ENCODE measurements around the gene HPS6. TPM values are rescaled to one million over a fixed set of nuclear protein-coding genes. Genes with fewer than 3 reads are reported as not detected.

HPS6 gene
- total RNA-seq, 1 experiment from 2014 or later, result 14.7 TPM

DNA sequence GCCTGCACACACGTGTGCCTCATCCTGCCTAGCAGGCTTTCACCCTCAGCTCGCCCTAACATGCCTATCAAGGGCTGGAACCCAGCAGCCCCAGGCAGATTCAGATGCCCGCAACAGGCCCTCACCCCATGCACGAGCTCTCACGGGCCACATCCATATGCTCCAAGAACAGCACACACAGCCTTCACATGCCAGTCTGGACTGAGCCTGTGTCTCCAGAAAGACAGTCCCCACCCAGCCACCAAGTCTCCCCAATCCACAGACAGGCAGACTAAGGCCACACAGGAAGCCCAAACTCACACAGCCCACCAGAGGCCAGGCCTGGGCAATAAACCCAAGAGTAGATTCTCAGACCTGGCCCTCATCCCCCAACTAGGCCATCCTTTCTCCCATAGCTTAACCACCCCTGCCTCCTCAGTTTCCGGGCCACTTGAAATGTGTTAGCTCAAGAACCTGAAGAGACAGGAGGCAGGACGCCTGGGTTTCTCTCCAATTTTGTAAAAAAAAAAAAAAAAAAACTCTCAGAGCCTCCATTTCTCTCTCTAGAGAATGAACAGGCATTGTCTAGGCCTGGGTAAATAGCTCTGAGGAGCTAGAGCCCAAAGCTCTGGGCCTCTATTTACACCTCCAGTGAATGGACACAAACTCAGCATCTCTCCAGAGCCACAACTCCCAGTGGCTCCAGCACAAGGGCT lies 48.3 kb downstream of the HPS6 start:
- Mint-ChIP-seq H3K27me3 (ENCODE audit: unreplicated experiment) (no peaks in the 10 kb centered on the region), H3K4me1 (ENCODE audit: low read depth, unreplicated experiment) (peaks cover 39% of the 10 kb centered on the region), H3K27ac (ENCODE audit: unreplicated experiment) (no peak overlapping the region), H3K36me3 (ENCODE audit: insufficient read depth, unreplicated experiment) (peaks cover 16% of the 10 kb centered on the region), H3K4me3 (ENCODE audit: low read depth, unreplicated experiment) (peak overlapping the region; percentile 85), H3K9me3 (ENCODE audit: low read depth, unreplicated experiment) (no peaks in the 10 kb centered on the region)
- CTCF ChIA-PET, result interaction anchor here (0.7 kb wide), 3 partner anchors 19 to 380 kb away, joined by 3 to 5 read pairs (median 4); partner anchors contain the start of gene PPRC1
- TF ChIP-seq, protein P1, sequence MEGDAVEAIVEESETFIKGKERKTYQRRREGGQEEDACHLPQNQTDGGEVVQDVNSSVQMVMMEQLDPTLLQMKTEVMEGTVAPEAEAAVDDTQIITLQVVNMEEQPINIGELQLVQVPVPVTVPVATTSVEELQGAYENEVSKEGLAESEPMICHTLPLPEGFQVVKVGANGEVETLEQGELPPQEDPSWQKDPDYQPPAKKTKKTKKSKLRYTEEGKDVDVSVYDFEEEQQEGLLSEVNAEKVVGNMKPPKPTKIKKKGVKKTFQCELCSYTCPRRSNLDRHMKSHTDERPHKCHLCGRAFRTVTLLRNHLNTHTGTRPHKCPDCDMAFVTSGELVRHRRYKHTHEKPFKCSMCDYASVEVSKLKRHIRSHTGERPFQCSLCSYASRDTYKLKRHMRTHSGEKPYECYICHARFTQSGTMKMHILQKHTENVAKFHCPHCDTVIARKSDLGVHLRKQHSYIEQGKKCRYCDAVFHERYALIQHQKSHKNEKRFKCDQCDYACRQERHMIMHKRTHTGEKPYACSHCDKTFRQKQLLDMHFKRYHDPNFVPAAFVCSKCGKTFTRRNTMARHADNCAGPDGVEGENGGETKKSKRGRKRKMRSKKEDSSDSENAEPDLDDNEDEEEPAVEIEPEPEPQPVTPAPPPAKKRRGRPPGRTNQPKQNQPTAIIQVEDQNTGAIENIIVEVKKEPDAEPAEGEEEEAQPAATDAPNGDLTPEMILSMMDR (IDR thresholded peaks at IDR 0.05; ENCODE audit: unreplicated experiment), result no peak
- intact Hi-C loops (cut with micrococcal nuclease; ENCODE audit: unreplicated experiment), result no loop called here
- BruUV-seq (replicated peaks), result TSS peak; percentile 36
- no peak for DNase-seq

DNA sequence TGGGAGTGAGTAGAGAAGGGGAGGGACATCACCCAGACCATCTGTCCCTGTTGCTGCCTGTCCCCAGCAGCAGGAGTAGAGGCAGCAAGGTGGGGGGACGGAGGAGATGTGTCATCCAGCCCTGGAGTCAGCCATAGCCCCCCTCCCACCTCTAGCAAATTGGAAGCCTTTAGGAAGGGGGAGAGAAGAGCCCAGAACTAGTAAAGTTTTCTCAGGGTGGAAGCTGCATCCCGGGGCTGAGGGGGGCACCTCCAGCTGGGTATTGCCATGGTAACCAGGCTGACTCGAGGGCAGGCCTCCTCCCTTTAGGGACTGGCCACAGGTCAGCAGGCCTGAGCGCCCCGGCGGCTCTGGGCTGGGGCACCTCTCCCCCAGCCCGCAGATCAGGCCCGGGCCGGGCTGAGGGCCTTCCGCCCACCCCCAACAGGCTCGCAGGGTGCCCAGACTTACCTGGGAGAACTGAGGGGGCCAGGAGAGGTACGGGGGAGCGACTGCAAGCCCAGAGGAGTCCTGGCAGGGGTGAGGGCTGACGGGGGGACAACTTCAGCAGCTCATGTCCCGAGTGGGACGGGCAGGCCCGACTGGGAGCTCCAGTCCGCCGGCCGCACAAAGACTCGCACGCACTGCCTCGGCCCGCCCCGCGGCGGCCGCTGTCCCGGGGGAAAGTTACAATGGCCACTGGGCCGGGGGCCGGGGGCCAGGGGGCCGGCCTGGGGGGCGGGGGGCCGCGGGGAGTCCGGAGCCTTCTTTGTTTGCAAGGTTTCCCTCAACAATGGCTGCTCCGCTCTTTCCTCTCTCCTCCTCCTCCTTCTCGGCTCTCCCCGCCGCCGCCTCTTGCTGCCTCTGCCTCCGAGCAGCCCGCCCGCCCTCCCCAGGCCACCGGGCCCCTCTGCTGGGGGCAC lies 49.1 kb downstream of the HPS6 start:
- Mint-ChIP-seq H3K4me1 (ENCODE audit: low read depth, unreplicated experiment) (peaks cover 43% of the 10 kb centered on the region), H3K4me3 (ENCODE audit: low read depth, unreplicated experiment) (peak overlapping the region; percentile 85)
- CTCF ChIA-PET, result interaction anchor here (0.7 to 0.8 kb wide), 3 partner anchors 14 to 381 kb away, joined by 3 to 4 read pairs (median 3); no protein-coding TSS in a partner anchor

DNA sequence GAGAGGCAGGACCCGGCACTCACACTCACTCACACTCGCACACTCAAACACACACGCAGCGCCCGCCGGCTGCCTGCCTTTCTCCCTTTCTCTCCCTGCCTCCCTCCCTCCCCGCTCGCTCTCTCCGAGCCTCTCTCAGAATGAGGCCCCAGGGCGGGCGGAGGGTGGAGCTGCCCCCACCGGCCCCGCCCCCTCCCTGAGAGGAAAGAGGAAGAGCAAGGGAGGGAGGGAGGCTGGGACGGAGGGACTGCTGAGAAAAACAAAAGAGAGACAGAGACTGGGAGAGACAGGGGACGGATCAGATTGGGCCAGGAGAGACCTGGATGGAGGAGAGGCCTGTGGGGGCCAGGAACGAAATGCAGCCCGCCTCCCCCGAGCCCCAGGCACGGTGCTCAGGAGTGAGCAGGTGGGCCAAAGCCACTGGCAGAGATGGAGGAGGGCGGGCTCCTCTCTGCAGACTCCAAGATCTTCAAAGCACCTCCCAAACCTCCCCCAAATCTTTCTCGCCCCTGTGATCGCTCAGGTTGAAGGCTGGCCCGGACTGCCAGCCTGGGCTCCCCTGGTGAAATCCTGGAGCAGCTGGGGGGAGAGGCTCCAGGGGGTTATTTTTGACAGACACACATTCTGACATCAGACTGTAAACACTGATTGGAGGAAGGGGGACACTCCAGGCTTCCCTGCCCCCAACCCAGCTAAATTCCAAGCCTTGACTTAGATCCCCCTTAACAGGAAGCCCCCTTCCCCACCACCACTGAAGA lies 49.9 kb downstream of the HPS6 start:
- Mint-ChIP-seq H3K27me3 (ENCODE audit: unreplicated experiment) (no peaks in the 10 kb centered on the region), H3K9me3 (ENCODE audit: low read depth, unreplicated experiment) (no peaks in the 10 kb centered on the region), H3K27ac (ENCODE audit: unreplicated experiment) (peak overlapping the region; percentile 50), H3K4me3 (ENCODE audit: low read depth, unreplicated experiment) (peak overlapping the region; percentile 85), H3K4me1 (ENCODE audit: low read depth, unreplicated experiment) (peaks cover 43% of the 10 kb centered on the region), H3K36me3 (ENCODE audit: insufficient read depth, unreplicated experiment) (peaks cover 16% of the 10 kb centered on the region)
- CTCF ChIA-PET, result interaction anchor here (0.8 kb wide), 1 partner anchor 15 kb away, joined by 3 read pairs; no protein-coding TSS in a partner anchor
- DNase-seq, result peak; percentile 81
- intact Hi-C loops (cut with micrococcal nuclease; ENCODE audit: unreplicated experiment), result no loop called here
- no TSS peak for BruUV-seq (replicated peaks)
- TF ChIP-seq, protein P1 (IDR thresholded peaks at IDR 0.05; ENCODE audit: unreplicated experiment), result no peak

More for the DNA sequence above, 49.1 kb downstream of the HPS6 start:
- no TSS peak for BruUV-seq (replicated peaks)
- TF ChIP-seq, protein P1 (IDR thresholded peaks at IDR 0.05; ENCODE audit: unreplicated experiment), result no peak
- intact Hi-C loops (cut with micrococcal nuclease; ENCODE audit: unreplicated experiment), result no loop called here
- peak; percentile 12 for DNase-seq
- H3K27me3 Mint-ChIP-seq (ENCODE audit: unreplicated experiment), result no peaks in the 10 kb centered on the region
- peaks cover 16% of the 10 kb centered on the region for H3K36me3 Mint-ChIP-seq (ENCODE audit: insufficient read depth, unreplicated experiment)
- no peaks in the 10 kb centered on the region for H3K9me3 Mint-ChIP-seq (ENCODE audit: low read depth, unreplicated experiment)
- peak overlapping the region; percentile 50 for H3K27ac Mint-ChIP-seq (ENCODE audit: unreplicated experiment)

DNA sequence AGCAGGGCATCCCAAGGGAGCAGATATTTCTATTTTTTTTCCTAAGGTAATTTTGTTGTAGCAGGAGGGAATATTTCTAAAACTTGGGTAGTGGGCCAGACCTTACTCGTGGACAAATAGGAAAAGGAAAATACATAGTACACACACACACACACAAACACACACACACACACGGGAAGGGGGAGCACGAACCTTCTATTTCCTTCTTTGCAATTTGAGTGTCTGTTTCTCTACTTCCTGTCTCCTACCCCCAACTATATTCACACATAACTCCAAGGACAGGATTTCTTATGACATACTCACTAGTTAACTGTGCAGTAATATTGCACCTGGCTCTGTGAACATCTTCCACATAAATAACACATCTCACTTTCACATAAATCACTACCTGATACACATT lies 50.6 kb downstream of the HPS6 start:
- no peaks in the 10 kb centered on the region for H3K9me3 Mint-ChIP-seq (ENCODE audit: low read depth, unreplicated experiment)

More for the DNA sequence above, 50.6 kb downstream of the HPS6 start:
- BruUV-seq (replicated peaks), result no TSS peak
- peaks cover 22% of the 10 kb centered on the region for H3K36me3 Mint-ChIP-seq (ENCODE audit: insufficient read depth, unreplicated experiment)
- CTCF ChIA-PET, result no interaction called here
- no peak overlapping the region for H3K4me3 Mint-ChIP-seq (ENCODE audit: low read depth, unreplicated experiment)
- H3K4me1 Mint-ChIP-seq (ENCODE audit: low read depth, unreplicated experiment), result peaks cover 43% of the 10 kb centered on the region
- intact Hi-C loops (cut with micrococcal nuclease; ENCODE audit: unreplicated experiment), result no loop called here
- no peak for DNase-seq
- H3K27ac Mint-ChIP-seq (ENCODE audit: unreplicated experiment), result no peak overlapping the region
- H3K27me3 Mint-ChIP-seq (ENCODE audit: unreplicated experiment), result no peaks in the 10 kb centered on the region
- TF ChIP-seq, protein P1 (IDR thresholded peaks at IDR 0.05; ENCODE audit: unreplicated experiment), result no peak
